Measurements from ENCODE around the gene SRBD1.

Gene SRBD1

GRCh38 chr2:45568935-45569334 is 42.1 kb downstream of the SRBD1 start:
- TF ChIP-seq FOXP2 (optimal IDR thresholded peaks at IDR 0.05; ENCODE audit: borderline replicate concordance, extremely low read depth, extremely low read length, insufficient read depth) (no peak), SIN3A (IDR thresholded peaks at IDR 0.05; ENCODE audit: borderline replicate concordance, insufficient read depth, low read length) (no peak), POLR2AphosphoS5 (IDR thresholded peaks at IDR 0.05; ENCODE audit: low read depth, low read length) (no peak), TAF1 (IDR thresholded peaks at IDR 0.05; ENCODE audit: borderline replicate concordance, insufficient read depth, low read length) (no peak)
- TF ChIP-seq, protein P1, sequence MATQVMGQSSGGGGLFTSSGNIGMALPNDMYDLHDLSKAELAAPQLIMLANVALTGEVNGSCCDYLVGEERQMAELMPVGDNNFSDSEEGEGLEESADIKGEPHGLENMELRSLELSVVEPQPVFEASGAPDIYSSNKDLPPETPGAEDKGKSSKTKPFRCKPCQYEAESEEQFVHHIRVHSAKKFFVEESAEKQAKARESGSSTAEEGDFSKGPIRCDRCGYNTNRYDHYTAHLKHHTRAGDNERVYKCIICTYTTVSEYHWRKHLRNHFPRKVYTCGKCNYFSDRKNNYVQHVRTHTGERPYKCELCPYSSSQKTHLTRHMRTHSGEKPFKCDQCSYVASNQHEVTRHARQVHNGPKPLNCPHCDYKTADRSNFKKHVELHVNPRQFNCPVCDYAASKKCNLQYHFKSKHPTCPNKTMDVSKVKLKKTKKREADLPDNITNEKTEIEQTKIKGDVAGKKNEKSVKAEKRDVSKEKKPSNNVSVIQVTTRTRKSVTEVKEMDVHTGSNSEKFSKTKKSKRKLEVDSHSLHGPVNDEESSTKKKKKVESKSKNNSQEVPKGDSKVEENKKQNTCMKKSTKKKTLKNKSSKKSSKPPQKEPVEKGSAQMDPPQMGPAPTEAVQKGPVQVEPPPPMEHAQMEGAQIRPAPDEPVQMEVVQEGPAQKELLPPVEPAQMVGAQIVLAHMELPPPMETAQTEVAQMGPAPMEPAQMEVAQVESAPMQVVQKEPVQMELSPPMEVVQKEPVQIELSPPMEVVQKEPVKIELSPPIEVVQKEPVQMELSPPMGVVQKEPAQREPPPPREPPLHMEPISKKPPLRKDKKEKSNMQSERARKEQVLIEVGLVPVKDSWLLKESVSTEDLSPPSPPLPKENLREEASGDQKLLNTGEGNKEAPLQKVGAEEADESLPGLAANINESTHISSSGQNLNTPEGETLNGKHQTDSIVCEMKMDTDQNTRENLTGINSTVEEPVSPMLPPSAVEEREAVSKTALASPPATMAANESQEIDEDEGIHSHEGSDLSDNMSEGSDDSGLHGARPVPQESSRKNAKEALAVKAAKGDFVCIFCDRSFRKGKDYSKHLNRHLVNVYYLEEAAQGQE (IDR thresholded peaks at IDR 0.05; ENCODE audit: insufficient read depth in 1 of 2, low read depth in 2 of 2, low read length in 2 of 2): no peak

DNA sequence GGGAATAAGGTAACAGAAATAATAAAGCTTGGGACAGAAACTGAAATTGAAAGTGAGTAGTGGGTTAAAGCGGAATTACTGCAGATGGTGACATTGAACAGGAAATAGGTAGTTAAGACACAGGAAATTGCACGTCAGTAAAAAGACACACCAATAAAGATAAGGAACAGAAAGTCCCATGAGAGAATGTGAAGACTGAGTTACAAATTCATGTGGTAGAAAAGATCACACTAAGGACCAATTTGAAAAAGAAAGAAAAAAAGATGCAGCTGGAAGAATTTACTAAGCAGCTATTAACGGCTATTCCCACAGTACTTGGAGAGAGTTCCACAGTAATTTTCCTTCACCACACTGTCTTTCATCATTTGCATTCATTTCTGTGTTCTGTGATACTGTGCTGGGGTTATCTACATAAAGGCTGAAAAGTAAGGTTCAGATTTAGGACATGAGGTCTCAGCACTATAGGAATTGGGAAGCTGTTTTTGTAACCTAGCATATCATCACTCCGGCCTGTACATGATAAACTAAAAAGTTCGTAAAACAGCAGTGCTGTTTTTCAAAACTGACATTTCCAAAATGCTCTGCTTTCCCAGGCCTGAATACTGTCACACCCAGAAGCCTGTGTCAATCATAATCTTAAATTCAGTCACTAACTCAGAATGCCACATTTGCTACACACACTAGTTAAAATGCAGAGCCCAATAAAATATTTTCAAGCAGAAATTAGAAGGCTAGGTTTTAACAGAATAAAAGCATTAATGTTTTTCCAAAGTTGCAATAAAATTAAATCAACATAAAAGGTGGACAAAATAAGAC is 42.9 kb downstream of the SRBD1 start:
- TF ChIP-seq SIN3A (IDR thresholded peaks at IDR 0.05; ENCODE audit: borderline replicate concordance, insufficient read depth, low read length): no peak
- no peak for TF ChIP-seq TAF1 (IDR thresholded peaks at IDR 0.05; ENCODE audit: borderline replicate concordance, insufficient read depth, low read length)
- TF ChIP-seq, protein P1 (IDR thresholded peaks at IDR 0.05; ENCODE audit: insufficient read depth in 1 of 2, low read depth in 2 of 2, low read length in 2 of 2): no peak
- no peak for TF ChIP-seq FOXP2 (optimal IDR thresholded peaks at IDR 0.05; ENCODE audit: borderline replicate concordance, extremely low read depth, extremely low read length, insufficient read depth)
- no peak for TF ChIP-seq POLR2AphosphoS5 (IDR thresholded peaks at IDR 0.05; ENCODE audit: low read depth, low read length)

DNA sequence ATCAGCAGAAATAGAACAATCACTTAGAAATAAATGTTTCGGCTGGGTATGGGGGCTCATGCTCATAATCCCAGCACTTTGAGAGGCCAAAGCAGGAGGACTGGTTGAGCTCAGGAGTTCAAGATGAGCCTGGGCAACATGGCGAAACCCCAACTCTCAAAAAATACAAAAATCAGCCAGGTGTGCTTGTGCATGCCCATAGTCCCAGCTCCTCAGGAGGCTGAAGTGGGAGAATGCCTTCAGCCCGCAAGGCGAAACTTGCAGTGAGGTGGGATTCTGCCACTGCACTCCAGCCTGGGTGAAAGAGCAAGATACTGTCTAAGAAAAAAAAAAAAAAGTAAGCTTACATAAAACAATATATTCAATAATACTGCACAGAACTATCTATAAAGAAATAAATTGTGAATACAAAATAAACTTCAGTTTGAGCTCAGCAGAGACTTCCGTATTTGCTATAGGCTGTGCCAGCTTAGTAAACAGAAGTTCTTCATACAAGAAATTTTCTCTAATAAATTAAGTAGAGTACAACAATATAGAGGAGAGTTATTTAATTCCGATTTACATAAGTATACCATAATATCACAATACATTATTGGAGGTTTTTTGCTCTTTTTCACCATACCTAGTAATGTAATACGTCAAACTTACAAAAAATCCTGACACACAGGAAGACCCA is 43.6 kb downstream of the SRBD1 start:
- no peak for TF ChIP-seq TAF1 (IDR thresholded peaks at IDR 0.05; ENCODE audit: borderline replicate concordance, insufficient read depth, low read length)
- no peak for TF ChIP-seq FOXP2 (optimal IDR thresholded peaks at IDR 0.05; ENCODE audit: borderline replicate concordance, extremely low read depth, extremely low read length, insufficient read depth)
- TF ChIP-seq, protein P1 (IDR thresholded peaks at IDR 0.05; ENCODE audit: insufficient read depth in 1 of 2, low read depth in 2 of 2, low read length in 2 of 2): no peak
- no peak for TF ChIP-seq SIN3A (IDR thresholded peaks at IDR 0.05; ENCODE audit: borderline replicate concordance, insufficient read depth, low read length)

- TF ChIP-seq FOXP2 (optimal IDR thresholded peaks at IDR 0.05; ENCODE audit: borderline replicate concordance, extremely low read depth, extremely low read length, insufficient read depth) (no peak), POLR2AphosphoS5 (IDR thresholded peaks at IDR 0.05; ENCODE audit: low read depth, low read length) (no peak), TAF1 (IDR thresholded peaks at IDR 0.05; ENCODE audit: borderline replicate concordance, insufficient read depth, low read length) (no peak)
These were observed 51.6 kb downstream of the SRBD1 start for GRCh38 chr2:45559436-45559835.

DNA sequence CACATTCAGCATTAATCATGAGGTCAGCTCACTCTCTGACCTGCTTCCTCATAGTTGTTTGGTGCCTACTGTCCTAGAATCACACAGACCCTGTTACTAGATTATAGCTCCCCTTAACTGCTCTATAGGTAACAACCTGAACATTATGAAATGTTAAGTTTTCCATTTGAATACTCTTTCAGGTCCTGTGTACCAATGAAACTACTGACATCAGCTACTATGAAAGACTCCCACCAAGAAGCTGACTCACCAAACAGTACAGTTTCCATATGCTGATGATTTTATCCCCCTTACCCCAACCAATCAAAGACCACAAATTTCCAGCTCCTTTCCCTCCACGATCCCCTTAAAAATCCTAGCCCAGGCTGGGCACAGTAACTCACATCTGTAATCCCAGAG is 56.3 kb downstream of the SRBD1 start:
- no peak for TF ChIP-seq FOXP2 (optimal IDR thresholded peaks at IDR 0.05; ENCODE audit: borderline replicate concordance, extremely low read depth, extremely low read length, insufficient read depth)
- TF ChIP-seq SIN3A (IDR thresholded peaks at IDR 0.05; ENCODE audit: borderline replicate concordance, insufficient read depth, low read length): no peak
- no peak for TF ChIP-seq POLR2AphosphoS5 (IDR thresholded peaks at IDR 0.05; ENCODE audit: low read depth, low read length)
- TF ChIP-seq, protein P1 (IDR thresholded peaks at IDR 0.05; ENCODE audit: insufficient read depth in 1 of 2, low read depth in 2 of 2, low read length in 2 of 2): no peak
- TF ChIP-seq TAF1 (IDR thresholded peaks at IDR 0.05; ENCODE audit: borderline replicate concordance, insufficient read depth, low read length): no peak

All from PFSK-1 (cell line).